HL-60 (cell line): Measurements from ENCODE around the gene FOXE3.

ENCODE experiments used
- DNase-seq, 2 experiments: peaks; one replicate each; pipeline ENCODE4 v3.0.0-alpha.2; 2010 to 2020; ENCODE audit warnings: low read depth in 1 of 2, low spot score in 1 of 2
- H3K27ac ChIP-seq: fragments of 250-450 bp; sonication (Bioruptor Pico); replicated peaks from 2 replicates; pipeline ENCODE4 v1.5.1; 2020; ENCODE audit warnings: mild to moderate bottlenecking, moderate library complexity
- H3K27me3 ChIP-seq: fragments of 250-450 bp; sonication (Bioruptor Pico); 2 replicates; pipeline ENCODE4 v1.5.1; 2021; ENCODE audit warnings: mild to moderate bottlenecking, moderate library complexity; ENCODE audit not compliant: insufficient read depth, poor library complexity, severe bottlenecking
- H3K4me3 ChIP-seq: replicated peaks from 2 replicates; pipeline ENCODE4 v1.5.1; 2011; ENCODE audit warnings: mild to moderate bottlenecking, control low read depth, low read length; ENCODE audit not compliant: insufficient read depth
- GABPA ChIP-seq: IDR thresholded peaks from 2 replicates; pipeline ENCODE4 v1.6.1; 2012; ENCODE audit warnings: low read depth
- POLR2AphosphoS5 ChIP-seq: IDR thresholded peaks from 2 replicates; pipeline ENCODE4 v1.6.1; 2012; ENCODE audit warnings: low read depth
- SPI1 ChIP-seq: IDR thresholded peaks from 2 replicates; pipeline ENCODE4 v1.6.1; 2012; ENCODE audit warnings: low read depth, mild to moderate bottlenecking, borderline replicate concordance
- TF ChIP-seq, protein P1 (sequence below): IDR thresholded peaks from 2 replicates; pipeline ENCODE4 v1.6.1; 2012; ENCODE audit warnings: low read depth; ENCODE audit not compliant: insufficient replicate concordance
- TF ChIP-seq, protein P2 (sequence below): IDR thresholded peaks from one replicate; pipeline ENCODE4 v1.5.1; 2011; ENCODE audit warnings: low read length, control low read depth, inconsistent platforms; ENCODE audit not compliant: insufficient read depth

FOXE3 gene

DNA sequence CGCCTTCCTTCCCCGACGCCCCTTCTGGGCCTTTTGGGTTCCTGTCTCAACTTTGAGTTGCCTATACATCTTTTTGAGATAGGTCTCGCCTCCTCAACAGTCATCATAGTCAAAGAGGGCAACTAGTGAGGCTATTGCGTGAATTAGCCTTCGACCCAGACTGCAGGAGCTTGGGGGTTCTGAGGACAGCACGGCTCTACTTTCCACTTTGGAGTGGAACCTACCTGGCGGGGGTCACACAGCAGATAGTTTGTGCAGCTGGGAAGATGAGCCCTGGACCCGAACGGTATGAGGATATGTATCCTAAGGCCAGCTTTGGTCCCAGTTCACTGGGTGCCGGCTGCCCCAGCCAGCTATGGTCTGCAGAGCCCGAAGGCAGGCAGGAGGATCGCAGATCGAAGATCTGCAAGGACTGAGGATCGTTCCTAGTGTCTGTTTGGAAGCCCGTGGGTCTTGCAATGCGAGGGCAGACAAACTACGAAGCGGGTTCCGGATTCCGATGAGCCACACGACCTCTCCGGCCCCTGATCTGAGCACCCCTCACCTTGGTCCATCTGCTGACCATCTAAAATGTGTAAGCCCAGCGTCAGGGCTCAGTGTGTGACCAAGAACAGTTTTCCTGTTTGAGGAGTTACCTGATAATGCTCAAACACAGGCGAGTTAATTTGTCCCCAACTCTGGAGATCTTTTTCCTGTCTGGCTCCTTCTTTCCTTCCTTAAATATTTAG, 29.9 kb downstream of the FOXE3 start:
- Histone ChIP-seq H3K27ac (no peak overlapping the region), H3K4me3 (no peak overlapping the region), H3K27me3 (peaks cover 75% of the 10 kb centered on the region)
- no peak for DNase-seq
- TF ChIP-seq, protein P1, sequence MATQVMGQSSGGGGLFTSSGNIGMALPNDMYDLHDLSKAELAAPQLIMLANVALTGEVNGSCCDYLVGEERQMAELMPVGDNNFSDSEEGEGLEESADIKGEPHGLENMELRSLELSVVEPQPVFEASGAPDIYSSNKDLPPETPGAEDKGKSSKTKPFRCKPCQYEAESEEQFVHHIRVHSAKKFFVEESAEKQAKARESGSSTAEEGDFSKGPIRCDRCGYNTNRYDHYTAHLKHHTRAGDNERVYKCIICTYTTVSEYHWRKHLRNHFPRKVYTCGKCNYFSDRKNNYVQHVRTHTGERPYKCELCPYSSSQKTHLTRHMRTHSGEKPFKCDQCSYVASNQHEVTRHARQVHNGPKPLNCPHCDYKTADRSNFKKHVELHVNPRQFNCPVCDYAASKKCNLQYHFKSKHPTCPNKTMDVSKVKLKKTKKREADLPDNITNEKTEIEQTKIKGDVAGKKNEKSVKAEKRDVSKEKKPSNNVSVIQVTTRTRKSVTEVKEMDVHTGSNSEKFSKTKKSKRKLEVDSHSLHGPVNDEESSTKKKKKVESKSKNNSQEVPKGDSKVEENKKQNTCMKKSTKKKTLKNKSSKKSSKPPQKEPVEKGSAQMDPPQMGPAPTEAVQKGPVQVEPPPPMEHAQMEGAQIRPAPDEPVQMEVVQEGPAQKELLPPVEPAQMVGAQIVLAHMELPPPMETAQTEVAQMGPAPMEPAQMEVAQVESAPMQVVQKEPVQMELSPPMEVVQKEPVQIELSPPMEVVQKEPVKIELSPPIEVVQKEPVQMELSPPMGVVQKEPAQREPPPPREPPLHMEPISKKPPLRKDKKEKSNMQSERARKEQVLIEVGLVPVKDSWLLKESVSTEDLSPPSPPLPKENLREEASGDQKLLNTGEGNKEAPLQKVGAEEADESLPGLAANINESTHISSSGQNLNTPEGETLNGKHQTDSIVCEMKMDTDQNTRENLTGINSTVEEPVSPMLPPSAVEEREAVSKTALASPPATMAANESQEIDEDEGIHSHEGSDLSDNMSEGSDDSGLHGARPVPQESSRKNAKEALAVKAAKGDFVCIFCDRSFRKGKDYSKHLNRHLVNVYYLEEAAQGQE, result no peak
- TF ChIP-seq POLR2AphosphoS5 (no peak), SPI1 (no peak), GABPA (no peak)
- TF ChIP-seq, protein P2, sequence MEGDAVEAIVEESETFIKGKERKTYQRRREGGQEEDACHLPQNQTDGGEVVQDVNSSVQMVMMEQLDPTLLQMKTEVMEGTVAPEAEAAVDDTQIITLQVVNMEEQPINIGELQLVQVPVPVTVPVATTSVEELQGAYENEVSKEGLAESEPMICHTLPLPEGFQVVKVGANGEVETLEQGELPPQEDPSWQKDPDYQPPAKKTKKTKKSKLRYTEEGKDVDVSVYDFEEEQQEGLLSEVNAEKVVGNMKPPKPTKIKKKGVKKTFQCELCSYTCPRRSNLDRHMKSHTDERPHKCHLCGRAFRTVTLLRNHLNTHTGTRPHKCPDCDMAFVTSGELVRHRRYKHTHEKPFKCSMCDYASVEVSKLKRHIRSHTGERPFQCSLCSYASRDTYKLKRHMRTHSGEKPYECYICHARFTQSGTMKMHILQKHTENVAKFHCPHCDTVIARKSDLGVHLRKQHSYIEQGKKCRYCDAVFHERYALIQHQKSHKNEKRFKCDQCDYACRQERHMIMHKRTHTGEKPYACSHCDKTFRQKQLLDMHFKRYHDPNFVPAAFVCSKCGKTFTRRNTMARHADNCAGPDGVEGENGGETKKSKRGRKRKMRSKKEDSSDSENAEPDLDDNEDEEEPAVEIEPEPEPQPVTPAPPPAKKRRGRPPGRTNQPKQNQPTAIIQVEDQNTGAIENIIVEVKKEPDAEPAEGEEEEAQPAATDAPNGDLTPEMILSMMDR, result no peak

DNA sequence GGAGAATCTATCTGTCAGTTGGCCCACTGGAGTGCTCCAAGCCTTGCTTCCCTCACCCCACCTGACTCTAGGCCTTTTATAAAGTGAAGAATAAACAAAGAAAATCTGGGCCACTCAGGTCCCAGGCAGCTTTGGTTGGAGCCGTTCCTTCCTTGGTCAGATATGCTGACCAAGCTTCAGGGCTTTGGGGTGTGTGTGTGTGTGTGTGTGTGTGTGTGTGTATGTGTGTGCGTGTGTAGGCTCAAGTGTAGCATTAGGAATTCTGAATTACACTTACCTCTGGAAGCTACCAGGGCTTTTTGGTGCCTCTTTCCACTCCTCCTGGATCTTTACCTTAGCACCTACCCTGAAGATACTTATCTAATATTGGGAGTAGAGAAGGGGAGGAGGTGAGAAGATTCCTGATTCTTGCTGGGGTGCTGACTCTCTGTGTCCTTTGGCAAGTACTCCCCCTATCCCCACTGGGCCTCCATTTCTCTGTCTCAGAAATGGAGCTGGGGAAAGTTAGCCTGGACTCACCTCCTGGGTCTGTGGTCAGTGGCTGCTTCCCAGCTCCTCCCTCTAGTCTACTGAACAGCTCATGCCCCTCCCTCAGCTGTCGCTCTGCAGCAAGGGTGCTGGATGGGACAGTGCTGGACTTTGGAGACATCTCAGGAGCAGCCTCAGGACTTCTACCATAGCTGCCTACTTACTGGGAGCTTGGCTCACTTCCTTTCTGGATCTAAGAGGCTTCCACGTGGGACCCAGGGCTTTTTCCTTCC, 32.6 kb downstream of the FOXE3 start:
- TF ChIP-seq, protein P2, result no peak
- TF ChIP-seq POLR2AphosphoS5 (no peak), GABPA (no peak), SPI1 (no peak)
- TF ChIP-seq, protein P1, result no peak
- Histone ChIP-seq H3K4me3 (no peak overlapping the region), H3K27me3 (peaks cover 53% of the 10 kb centered on the region), H3K27ac (no peak overlapping the region)
- no peak for DNase-seq

DNA sequence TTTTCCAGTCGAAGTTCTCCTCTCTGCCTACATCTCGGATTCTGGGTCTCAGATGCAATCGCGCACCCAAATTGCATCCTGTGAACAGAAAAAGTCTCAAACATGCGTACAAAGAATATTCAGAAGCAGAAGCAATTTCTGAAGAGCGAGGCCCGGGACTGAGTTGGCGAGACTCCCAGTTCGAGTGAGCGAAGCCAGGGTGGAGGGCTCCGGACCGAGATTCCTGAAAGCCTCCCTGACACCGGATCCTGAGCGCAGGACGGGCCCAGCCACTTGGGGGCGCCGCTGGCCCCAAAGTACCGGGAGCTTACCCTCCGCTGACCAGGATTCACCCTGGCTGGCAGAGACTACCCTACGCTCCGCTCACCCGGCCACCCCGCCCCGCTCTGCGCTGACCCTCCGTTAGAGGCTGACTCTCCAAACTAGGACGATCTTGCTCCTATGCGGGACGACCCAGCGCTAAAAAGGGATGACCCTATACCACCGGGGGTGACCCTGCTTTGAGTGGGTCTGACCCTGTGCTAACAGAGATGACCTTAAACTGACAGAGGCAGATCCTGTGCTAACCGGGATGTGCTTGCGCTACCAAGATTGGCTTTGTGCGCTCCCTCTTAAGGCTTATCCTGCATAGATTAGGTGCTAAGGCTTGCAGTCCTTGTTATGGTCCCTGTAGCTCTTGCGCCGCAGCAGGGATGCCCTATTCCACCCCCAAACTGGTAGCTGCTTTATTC, 33.9 kb downstream of the FOXE3 start:
- TF ChIP-seq, protein P2, result peak; percentile 17
- TF ChIP-seq, protein P1, result no peak
- no peak overlapping the region for H3K27ac ChIP-seq
- DNase-seq, result no peak
- H3K4me3 ChIP-seq, result no peak overlapping the region
- H3K27me3 ChIP-seq, result peaks cover 41% of the 10 kb centered on the region
